ENCODE data around the gene LRCH4.
A peak's percentile ranks its signal among the peaks of the same experiment; 100 is the strongest.

Gene LRCH4

GRCh38 chr7:100627238-100627549 lies 41.3 kb upstream of the LRCH4 start:
- Histone ChIP-seq H3K79me2 (no peaks in the 10 kb centered on the region), H3K9me3 (ENCODE audit: control insufficient read depth, low read length) (no peaks in the 10 kb centered on the region), H3K27me3 (ENCODE audit: control insufficient read depth, insufficient read depth, low read length) (no peaks in the 10 kb centered on the region), H3K4me3 (ENCODE audit: low read depth, low read length) (no peak overlapping the region), H3K4me1 (no peaks in the 10 kb centered on the region), H3K36me3 (ENCODE audit: control insufficient read depth, insufficient read depth, low read length) (no peaks in the 10 kb centered on the region), H3K27ac (no peak overlapping the region), H3K9ac (no peak overlapping the region), H3K4me2 (ENCODE audit: low read length) (no peak overlapping the region), H2AFZ (no peak overlapping the region)
- TF ChIP-seq CTCF (IDR thresholded peaks at IDR 0.05): no peak

- Histone ChIP-seq H3K4me1 (no peaks in the 10 kb centered on the region), H3K4me2 (ENCODE audit: low read length) (peak overlapping the region; percentile 70), H3K79me2 (no peaks in the 10 kb centered on the region), H3K4me3 (ENCODE audit: low read depth, low read length) (peak overlapping the region; percentile 33), H2AFZ (peak overlapping the region; percentile 61), H3K27ac (no peak overlapping the region), H3K9me3 (ENCODE audit: control insufficient read depth, low read length) (no peaks in the 10 kb centered on the region), H3K27me3 (ENCODE audit: control insufficient read depth, insufficient read depth, low read length) (no peaks in the 10 kb centered on the region), H3K36me3 (ENCODE audit: control insufficient read depth, insufficient read depth, low read length) (no peaks in the 10 kb centered on the region), H3K9ac (no peak overlapping the region)
- TF ChIP-seq CTCF (IDR thresholded peaks at IDR 0.05): no peak
Observed at GRCh38 chr7:100626530-100627237, 40.8 kb upstream of the LRCH4 start.

GRCh38 chr7:100626055-100626454 lies 40.1 kb upstream of the LRCH4 start:
- TF ChIP-seq CTCF (IDR thresholded peaks at IDR 0.05): no peak
- Histone ChIP-seq H3K9me3 (ENCODE audit: control insufficient read depth, low read length) (no peaks in the 10 kb centered on the region), H3K27me3 (ENCODE audit: control insufficient read depth, insufficient read depth, low read length) (no peaks in the 10 kb centered on the region), H2AFZ (peak overlapping the region; percentile 61), H3K4me3 (ENCODE audit: low read depth, low read length) (no peak overlapping the region), H3K27ac (no peak overlapping the region), H3K36me3 (ENCODE audit: control insufficient read depth, insufficient read depth, low read length) (no peaks in the 10 kb centered on the region), H3K4me1 (no peaks in the 10 kb centered on the region), H3K9ac (no peak overlapping the region), H3K79me2 (no peaks in the 10 kb centered on the region), H3K4me2 (ENCODE audit: low read length) (peak overlapping the region; percentile 70)

GRCh38 chr7:100623951-100624824 lies 38.3 kb upstream of the LRCH4 start:
- TF ChIP-seq CTCF (IDR thresholded peaks at IDR 0.05): no peak
- no peaks in the 10 kb centered on the region for H3K4me1 ChIP-seq
- no peaks in the 10 kb centered on the region for H3K36me3 ChIP-seq (ENCODE audit: control insufficient read depth, insufficient read depth, low read length)
- no peak overlapping the region for H3K4me2 ChIP-seq (ENCODE audit: low read length)
- H3K27ac ChIP-seq: no peak overlapping the region
- H2AFZ ChIP-seq: no peak overlapping the region
- H3K9me3 ChIP-seq (ENCODE audit: control insufficient read depth, low read length): no peaks in the 10 kb centered on the region
- no peak overlapping the region for H3K4me3 ChIP-seq (ENCODE audit: low read depth, low read length)
- H3K27me3 ChIP-seq (ENCODE audit: control insufficient read depth, insufficient read depth, low read length): no peaks in the 10 kb centered on the region
- H3K9ac ChIP-seq: no peak overlapping the region
- no peaks in the 10 kb centered on the region for H3K79me2 ChIP-seq
